HG02870 (cell line): Measurements from ENCODE around the gene DAAM2.

Source experiments
- ATAC-seq: cut with Tn5 transposase; IDR thresholded peaks from one replicate; pipeline ENCODE4 v1.9.1; 2021; ENCODE audit warnings: mild to moderate bottlenecking, moderate library complexity; ENCODE audit not compliant: unreplicated experiment

Gene DAAM2

DNA sequence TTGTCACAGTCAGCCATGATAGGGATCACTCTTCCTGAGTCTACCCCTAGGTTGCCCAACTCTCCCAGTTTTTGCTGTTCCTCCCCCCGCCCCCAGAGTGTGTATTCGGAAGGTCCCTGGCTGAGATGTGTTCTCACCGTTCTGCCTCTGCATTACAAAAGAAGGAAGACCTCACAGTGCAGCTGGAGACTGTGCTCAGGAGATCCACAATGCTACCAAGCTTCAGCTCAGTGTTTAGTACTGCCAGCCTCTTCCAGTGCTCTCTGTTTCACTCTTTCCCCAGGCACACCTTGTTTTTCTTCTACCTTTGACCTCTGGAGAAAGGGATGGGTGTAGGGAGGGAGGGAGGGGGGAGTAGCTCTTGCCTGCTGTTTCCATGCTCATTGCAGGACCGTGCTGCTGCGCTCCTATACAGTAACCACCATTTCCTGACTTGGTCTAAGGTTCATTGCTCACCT is 155.5 kb downstream of the DAAM2 start:
- no peak for ATAC-seq

DNA sequence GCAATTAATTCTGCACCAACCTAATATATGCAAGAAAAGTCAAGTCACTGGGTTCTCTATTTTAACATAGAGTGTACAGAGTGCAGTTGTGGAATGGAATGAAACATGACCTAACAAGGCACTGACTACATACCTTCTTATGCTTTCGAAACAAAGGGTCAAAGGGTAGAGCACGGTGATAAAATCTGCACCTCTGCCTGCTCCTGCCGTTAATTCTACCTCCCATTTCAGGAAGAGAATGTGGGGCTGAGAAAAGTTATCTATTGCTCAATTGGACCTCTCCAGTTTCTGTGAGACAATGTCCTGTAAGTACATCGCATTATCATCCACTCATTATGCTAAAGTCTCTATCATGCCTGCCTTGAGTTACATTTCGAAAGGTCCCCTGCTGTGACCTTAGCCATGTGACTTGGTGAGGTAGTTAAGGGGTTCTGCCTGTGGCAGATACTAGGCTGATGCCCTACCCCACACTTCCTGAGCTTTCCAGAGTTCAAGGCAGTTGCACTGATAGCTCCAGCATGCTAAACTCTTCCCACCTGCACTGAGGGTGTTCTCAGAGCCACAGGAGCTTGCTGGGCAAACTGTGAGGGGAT is 156.1 kb downstream of the DAAM2 start:
- ATAC-seq: no peak

DNA sequence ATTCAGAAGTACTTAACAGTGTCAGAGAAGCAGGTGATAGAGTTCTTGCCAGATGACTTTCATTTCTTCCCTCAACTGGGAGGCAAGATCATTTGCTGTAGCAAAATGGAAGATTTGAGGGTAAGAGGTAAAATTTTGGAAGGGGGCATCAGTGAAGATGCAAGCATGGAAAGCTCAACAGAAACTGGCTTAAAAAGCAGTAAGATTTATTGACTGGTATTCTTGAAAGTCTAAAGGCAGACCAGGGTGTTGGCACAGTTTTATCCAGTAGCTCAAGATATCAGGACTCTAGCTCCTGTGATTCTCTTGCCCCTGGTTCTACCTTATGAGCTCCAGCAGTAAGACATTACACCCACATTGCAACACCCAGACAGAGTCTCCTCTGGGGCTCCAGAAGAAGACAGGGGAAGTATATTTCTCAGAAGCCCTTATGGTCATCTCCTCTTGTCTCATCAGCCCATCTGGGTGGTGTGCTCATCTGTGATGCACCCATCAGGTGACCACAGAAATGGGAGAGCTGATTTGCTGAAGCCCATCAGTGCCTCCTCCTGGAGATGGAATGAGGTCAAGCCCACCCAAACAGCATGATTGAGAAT is 158.0 kb downstream of the DAAM2 start:
- ATAC-seq: no peak

DNA sequence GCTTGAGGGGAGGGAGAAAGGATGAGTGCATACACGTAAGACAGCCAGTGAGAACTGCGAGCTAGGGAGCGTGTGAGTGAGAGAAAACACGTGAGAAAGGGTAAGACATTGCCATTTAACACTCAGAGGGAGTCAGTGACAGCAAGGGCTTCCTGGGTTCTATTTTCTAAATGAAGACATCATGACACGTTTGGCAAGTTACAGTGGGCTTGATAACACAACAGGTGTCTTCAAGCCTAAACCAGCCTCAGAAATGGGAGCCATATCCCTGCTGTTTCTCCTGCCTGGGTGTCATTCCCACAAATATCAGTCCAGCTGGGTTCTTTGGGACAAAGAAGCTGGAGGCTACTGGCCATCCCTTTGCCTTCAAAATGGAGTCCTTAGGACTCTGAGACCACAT is 159.0 kb downstream of the DAAM2 start:
- no peak for ATAC-seq

DNA sequence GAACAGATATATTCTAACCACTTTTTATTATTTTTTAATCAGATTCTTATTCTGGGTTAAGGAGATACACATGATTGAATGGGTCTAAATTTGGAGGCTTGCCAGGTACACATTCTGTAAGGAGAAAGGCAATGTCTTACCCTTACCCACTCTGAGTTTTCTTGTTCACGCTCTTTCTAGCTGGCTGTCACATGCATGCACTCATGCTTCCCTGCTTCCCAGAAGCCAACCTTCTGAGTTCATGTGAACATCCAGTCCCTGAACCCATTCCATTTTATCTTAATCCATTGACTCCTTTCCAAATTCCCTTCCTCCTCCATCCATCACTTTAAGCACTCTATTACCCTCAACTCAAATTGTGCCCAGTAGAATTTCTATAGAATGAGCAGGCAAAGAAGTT is 159.5 kb downstream of the DAAM2 start:
- no peak for ATAC-seq

DNA sequence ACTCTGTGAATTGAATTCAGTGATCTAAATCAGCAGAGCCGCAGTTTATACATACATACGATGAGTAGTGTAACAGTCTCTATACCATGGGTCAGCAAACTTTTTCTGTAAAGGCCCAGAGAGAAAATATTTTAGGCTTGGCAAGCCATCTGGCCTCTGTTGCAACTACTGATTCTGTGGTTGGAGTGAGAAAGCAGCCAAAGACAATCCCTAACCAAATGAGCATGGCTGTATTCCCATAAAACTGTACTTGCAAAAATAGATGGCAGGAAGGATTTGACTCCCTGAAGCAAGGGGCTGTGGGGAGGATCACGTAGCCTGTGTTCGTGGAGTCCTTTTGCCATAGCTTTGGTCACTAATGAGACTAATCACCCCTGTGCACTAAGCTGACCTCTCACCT is 160.0 kb downstream of the DAAM2 start:
- no peak for ATAC-seq

DNA sequence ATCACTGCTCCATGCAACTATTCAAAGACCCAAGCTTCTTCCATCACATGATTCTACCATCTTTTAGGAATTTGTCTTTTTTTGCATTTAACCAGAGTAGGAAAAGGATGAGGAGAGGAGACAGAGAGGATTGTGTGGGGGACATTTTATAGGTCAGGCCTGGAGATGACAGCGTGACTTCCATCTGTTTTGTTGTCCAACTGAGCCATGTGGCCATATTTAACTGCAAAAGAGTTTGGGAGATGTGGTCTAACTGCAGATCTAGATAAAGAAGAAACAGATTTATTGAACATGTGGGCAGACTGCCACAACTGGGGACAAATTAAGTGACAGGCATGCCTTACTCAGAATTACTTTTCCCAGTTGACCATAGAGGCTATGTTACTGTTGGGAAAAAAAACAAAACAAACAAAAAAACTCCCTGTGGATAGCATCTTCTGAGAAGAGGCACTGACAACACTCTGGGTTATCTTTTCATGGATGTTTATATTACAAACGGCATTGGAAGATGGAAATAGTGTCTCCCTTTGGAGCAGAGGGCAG is 161.0 kb downstream of the DAAM2 start:
- ATAC-seq: no peak
